GM18526 (cell line): Measurements from ENCODE around the gene SOX13.

ENCODE experiments used
- POLR2A ChIP-seq: IDR thresholded peaks from 3 replicates; pipeline ENCODE4 v1.6.1; 2011; ENCODE audit not compliant: insufficient read length; ENCODE audit errors: extremely low read depth

SOX13 gene

GRCh38 chr1:204108312-204109141 lies 35.6 kb downstream of the SOX13 start:
- TF ChIP-seq POLR2A = no peak

- no peak for TF ChIP-seq POLR2A
These were observed 38.1 kb downstream of the SOX13 start for GRCh38 chr1:204110894-204111633.

GRCh38 chr1:204112876-204113730 lies 40.2 kb downstream of the SOX13 start:
- no peak for TF ChIP-seq POLR2A

GRCh38 chr1:204113896-204114295 lies 41.0 kb downstream of the SOX13 start:
- TF ChIP-seq POLR2A = no peak

GRCh38 chr1:204114606-204115005 lies 41.7 kb downstream of the SOX13 start:
- no peak for TF ChIP-seq POLR2A

GRCh38 chr1:204115116-204115515 lies 42.2 kb downstream of the SOX13 start:
- TF ChIP-seq POLR2A = no peak

- no peak for TF ChIP-seq POLR2A
These were observed 43.6 kb downstream of the SOX13 start for GRCh38 chr1:204116539-204116938.

- TF ChIP-seq POLR2A = no peak
These were observed 49.1 kb downstream of the SOX13 start for GRCh38 chr1:204121840-204122555.

GRCh38 chr1:204123376-204123775 lies 50.5 kb downstream of the SOX13 start:
- TF ChIP-seq POLR2A = no peak

GRCh38 chr1:204124639-204125038 lies 51.7 kb downstream of the SOX13 start:
- TF ChIP-seq POLR2A = no peak

- no peak for TF ChIP-seq POLR2A
These were observed 52.9 kb downstream of the SOX13 start for GRCh38 chr1:204125759-204126351.

- no peak for TF ChIP-seq POLR2A
These were observed 53.5 kb downstream of the SOX13 start for GRCh38 chr1:204126386-204126785.

- TF ChIP-seq POLR2A = no peak
These were observed 54.0 kb downstream of the SOX13 start for GRCh38 chr1:204126956-204127355.

GRCh38 chr1:204127597-204128242 lies 54.8 kb downstream of the SOX13 start:
- no peak for TF ChIP-seq POLR2A
